ENCODE measurements around the gene APOC3. TPM values are rescaled to one million over a fixed set of nuclear protein-coding genes. Genes with fewer than 3 reads are reported as not detected.

The APOC3 gene
- total and polyA plus RNA-seq, 4 donors = 608 to 24,129 (median 9,307) TPM

GRCh38 chr11:116868066-116868465, 38.4 kb downstream of the APOC3 start (continued):
- no peak for TF ChIP-seq ZBTB33 (IDR thresholded peaks at IDR 0.05)

DNA sequence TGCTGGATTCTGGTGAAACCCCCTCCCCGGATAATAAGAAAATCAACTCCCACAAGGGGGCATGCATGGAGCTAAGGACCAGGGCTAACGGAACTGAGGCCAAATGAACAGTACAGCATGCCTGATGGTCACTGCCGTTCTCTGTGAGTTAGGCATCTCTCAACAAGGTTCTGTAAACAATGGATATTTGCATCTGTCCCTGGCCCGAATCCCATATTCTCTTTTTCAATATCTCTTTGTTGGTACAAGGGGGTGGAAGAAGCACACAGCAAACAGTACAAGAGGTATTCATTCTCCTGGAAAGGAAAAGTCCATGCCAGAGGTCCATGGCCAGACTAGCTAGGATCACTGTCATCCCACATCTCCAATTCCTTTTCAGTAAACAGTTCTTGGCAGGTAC, 39.9 kb downstream of the APOC3 start:
- peaks cover 11 to 90% (median 57%) of the 10 kb centered on the region in 4 donors for H3K36me3 ChIP-seq (ENCODE audit: control insufficient read depth in 4 of 4, insufficient read depth in 3 of 4, low read depth in 1 of 4, low read length in 3 of 4)
- TF ChIP-seq JUND (IDR thresholded peaks at IDR 0.05) (peak in 1 of 2 donors; percentile 29), FOXA1 (IDR thresholded peaks at IDR 0.05) (peak; percentile 58), RAD21 (IDR thresholded peaks at IDR 0.05) (peak; percentile 40 to 63), GABPA (IDR thresholded peaks at IDR 0.05 in 1 of 2, conservative IDR thresholded peaks at IDR 0.05 in 1 of 2) (peak in 1 of 2 donors; percentile 28), ZBTB33 (IDR thresholded peaks at IDR 0.05) (peak; percentile 22), RXRA (IDR thresholded peaks at IDR 0.05) (peak; percentile 12 to 78), SP1 (IDR thresholded peaks at IDR 0.05) (no peak), EGR1 (IDR thresholded peaks at IDR 0.05; ENCODE audit: low read depth in 2 of 2) (no peak), HNF4G (IDR thresholded peaks at IDR 0.05) (no peak), NR2F2 (IDR thresholded peaks at IDR 0.05) (no peak), YY1 (IDR thresholded peaks at IDR 0.05) (no peak), TAF1 (conservative IDR thresholded peaks at IDR 0.05) (no peak), FOXA2 (IDR thresholded peaks at IDR 0.05) (peak; percentile 88), HNF4A (conservative IDR thresholded peaks at IDR 0.05) (peak; percentile 47 to 63)
- TF ChIP-seq, protein P1, sequence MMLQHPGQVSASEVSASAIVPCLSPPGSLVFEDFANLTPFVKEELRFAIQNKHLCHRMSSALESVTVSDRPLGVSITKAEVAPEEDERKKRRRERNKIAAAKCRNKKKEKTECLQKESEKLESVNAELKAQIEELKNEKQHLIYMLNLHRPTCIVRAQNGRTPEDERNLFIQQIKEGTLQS (IDR thresholded peaks at IDR 0.05) = no peak
- TF ChIP-seq, protein P2, sequence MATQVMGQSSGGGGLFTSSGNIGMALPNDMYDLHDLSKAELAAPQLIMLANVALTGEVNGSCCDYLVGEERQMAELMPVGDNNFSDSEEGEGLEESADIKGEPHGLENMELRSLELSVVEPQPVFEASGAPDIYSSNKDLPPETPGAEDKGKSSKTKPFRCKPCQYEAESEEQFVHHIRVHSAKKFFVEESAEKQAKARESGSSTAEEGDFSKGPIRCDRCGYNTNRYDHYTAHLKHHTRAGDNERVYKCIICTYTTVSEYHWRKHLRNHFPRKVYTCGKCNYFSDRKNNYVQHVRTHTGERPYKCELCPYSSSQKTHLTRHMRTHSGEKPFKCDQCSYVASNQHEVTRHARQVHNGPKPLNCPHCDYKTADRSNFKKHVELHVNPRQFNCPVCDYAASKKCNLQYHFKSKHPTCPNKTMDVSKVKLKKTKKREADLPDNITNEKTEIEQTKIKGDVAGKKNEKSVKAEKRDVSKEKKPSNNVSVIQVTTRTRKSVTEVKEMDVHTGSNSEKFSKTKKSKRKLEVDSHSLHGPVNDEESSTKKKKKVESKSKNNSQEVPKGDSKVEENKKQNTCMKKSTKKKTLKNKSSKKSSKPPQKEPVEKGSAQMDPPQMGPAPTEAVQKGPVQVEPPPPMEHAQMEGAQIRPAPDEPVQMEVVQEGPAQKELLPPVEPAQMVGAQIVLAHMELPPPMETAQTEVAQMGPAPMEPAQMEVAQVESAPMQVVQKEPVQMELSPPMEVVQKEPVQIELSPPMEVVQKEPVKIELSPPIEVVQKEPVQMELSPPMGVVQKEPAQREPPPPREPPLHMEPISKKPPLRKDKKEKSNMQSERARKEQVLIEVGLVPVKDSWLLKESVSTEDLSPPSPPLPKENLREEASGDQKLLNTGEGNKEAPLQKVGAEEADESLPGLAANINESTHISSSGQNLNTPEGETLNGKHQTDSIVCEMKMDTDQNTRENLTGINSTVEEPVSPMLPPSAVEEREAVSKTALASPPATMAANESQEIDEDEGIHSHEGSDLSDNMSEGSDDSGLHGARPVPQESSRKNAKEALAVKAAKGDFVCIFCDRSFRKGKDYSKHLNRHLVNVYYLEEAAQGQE (IDR thresholded peaks at IDR 0.05) = no peak
- TF ChIP-seq, protein P3, sequence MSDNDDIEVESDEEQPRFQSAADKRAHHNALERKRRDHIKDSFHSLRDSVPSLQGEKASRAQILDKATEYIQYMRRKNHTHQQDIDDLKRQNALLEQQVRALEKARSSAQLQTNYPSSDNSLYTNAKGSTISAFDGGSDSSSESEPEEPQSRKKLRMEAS (IDR thresholded peaks at IDR 0.05) = peak; percentile 43
- TF ChIP-seq, protein P4, sequence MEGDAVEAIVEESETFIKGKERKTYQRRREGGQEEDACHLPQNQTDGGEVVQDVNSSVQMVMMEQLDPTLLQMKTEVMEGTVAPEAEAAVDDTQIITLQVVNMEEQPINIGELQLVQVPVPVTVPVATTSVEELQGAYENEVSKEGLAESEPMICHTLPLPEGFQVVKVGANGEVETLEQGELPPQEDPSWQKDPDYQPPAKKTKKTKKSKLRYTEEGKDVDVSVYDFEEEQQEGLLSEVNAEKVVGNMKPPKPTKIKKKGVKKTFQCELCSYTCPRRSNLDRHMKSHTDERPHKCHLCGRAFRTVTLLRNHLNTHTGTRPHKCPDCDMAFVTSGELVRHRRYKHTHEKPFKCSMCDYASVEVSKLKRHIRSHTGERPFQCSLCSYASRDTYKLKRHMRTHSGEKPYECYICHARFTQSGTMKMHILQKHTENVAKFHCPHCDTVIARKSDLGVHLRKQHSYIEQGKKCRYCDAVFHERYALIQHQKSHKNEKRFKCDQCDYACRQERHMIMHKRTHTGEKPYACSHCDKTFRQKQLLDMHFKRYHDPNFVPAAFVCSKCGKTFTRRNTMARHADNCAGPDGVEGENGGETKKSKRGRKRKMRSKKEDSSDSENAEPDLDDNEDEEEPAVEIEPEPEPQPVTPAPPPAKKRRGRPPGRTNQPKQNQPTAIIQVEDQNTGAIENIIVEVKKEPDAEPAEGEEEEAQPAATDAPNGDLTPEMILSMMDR (IDR thresholded peaks at IDR 0.05; ENCODE audit: low read depth, low read length, missing input control) = peak; percentile 1
- WGBS = 56% methylated on average over 4 of the region's 4 CpGs
- no peak overlapping the region for H3K4me3 ChIP-seq (ENCODE audit: low read depth in 1 of 3, low read length in 3 of 3)
- H3K4me1 ChIP-seq (ENCODE audit: control insufficient read depth in 4 of 4, insufficient read depth in 4 of 4, low read length in 3 of 4) = peaks cover 2 to 14% (median 9%) of the 10 kb centered on the region in 4 donors
- DNase-seq (ENCODE audit: low spot score) = no peak
- H3K27me3 ChIP-seq (ENCODE audit: control insufficient read depth in 4 of 4, insufficient read depth in 4 of 4, low read length in 3 of 4) = no peaks in the 10 kb centered on the region
- H3K27ac ChIP-seq (ENCODE audit: low read depth in 1 of 2, low read length in 2 of 2) = no peak overlapping the region
- no peak overlapping the region for H3K9ac ChIP-seq (ENCODE audit: low read depth in 1 of 2, low read length in 2 of 2)
- H3K9me3 ChIP-seq (ENCODE audit: control insufficient read depth in 4 of 4, low read length in 3 of 4) = no peaks in the 10 kb centered on the region

Data from liver (tissue), 9 donors.